Measurements from ENCODE around the gene PRDX1. TPM values are rescaled to one million over a fixed set of nuclear protein-coding genes. Genes with fewer than 3 reads are reported as not detected.

The PRDX1 gene
- total and polyA plus RNA-seq, 2 of the 13 experiments (the other 11 are each of a cell fraction or from before 2014, with no cell fraction given): 761 to 1,898 TPM

GRCh38 chr1:45518910-45519309 is 2.8 kb downstream of the PRDX1 start (continued):
- TF ChIP-seq ZNF691 (CRISPR knock-in tag; IDR thresholded peaks at IDR 0.05; ENCODE audit: borderline replicate concordance, low read depth) (no peak), EED (CRISPR knock-in tag; IDR thresholded peaks at IDR 0.05) (no peak), STAT6 (CRISPR knock-in tag; IDR thresholded peaks at IDR 0.05; ENCODE audit: borderline replicate concordance) (no peak), CSRNP1 (CRISPR knock-in tag; IDR thresholded peaks at IDR 0.05) (no peak), ZNF546 (CRISPR knock-in tag; conservative IDR thresholded peaks at IDR 0.05) (no peak), PAXIP1 (CRISPR knock-in tag; conservative IDR thresholded peaks at IDR 0.05) (0 out of 2 replicates have a peak, but pooled peaks have one; percentile 16), GFI1 (CRISPR knock-in tag; IDR thresholded peaks at IDR 0.05; ENCODE audit: borderline replicate concordance) (0 out of 2 replicates have a peak, but pooled peaks have one; percentile 26), GATAD2A (CRISPR knock-in tag; IDR thresholded peaks at IDR 0.05) (no peak), USF2 (IDR thresholded peaks at IDR 0.05; ENCODE audit: low read depth, low read length) (no peak), USF2 (CRISPR knock-in tag; IDR thresholded peaks at IDR 0.05; ENCODE audit: borderline replicate concordance) (no peak), SOX13 (IDR thresholded peaks at IDR 0.05) (no peak), SOX13 (CRISPR knock-in tag; conservative IDR thresholded peaks at IDR 0.05 in 1 of 2, IDR thresholded peaks at IDR 0.05 in 1 of 2) (peak in 1 of 2 experiments; percentile 10; a peak in 1 of 4 replicates), ZBTB42 (CRISPR knock-in tag; IDR thresholded peaks at IDR 0.05) (no peak)

Measured in HepG2 (cell line).